Peyer's patch (tissue), 4 donors: ENCODE measurements around the gene DET1. TPM values are rescaled to one million over a fixed set of nuclear protein-coding genes. Genes with fewer than 3 reads are reported as not detected.

Source experiments
- DNase-seq, 3 donors: peaks; one replicate each; pipeline ENCODE4 v3.0.0-alpha.2; 2017 to 2019
- H3K27ac ChIP-seq, 4 donors: fragments of 200-600 bp; sonication (generic); one replicate each; pipeline ENCODE4 v1.5.1; 2016 to 2019
- H3K27me3 ChIP-seq, 2 donors: fragments of 200-600 bp; sonication (generic); one replicate each; pipeline ENCODE4 v1.5.1; 2019
- H3K36me3 ChIP-seq, 3 donors: fragments of 200-600 bp; sonication (generic); one replicate each; pipeline ENCODE4 v1.5.1; 2016 to 2019
- H3K4me1 ChIP-seq, 4 donors: fragments of 200-600 bp; sonication (generic); one replicate each; pipeline ENCODE4 v1.5.1; 2016 to 2019
- H3K4me3 ChIP-seq, 4 donors: fragments of 200-600 bp; sonication (generic); 1 replicate in 3 of 4; 2 replicates in 1 of 4; pipeline ENCODE4 v1.5.1; 2016 to 2019; ENCODE audit warnings: mild to moderate bottlenecking in 1 of 4
- H3K9me3 ChIP-seq, 4 donors: fragments of 200-600 bp; sonication (generic); one replicate each; pipeline ENCODE4 v1.5.1; 2016 to 2019; ENCODE audit warnings: mild to moderate bottlenecking in 1 of 4
- CTCF ChIP-seq, 6 experiments: fragments of 450-650 bp in 4 of 6; fragments of 200-600 bp in 2 of 6; sonication (generic) in 1 of 6; IDR thresholded peaks; one replicate each; pipeline ENCODE4 v1.5.1; 2017 to 2019; ENCODE audit warnings: antibody characterized with exemption in 6 of 6, mild to moderate bottlenecking in 3 of 6, moderate library complexity in 1 of 6
- POLR2A ChIP-seq, 2 donors: fragments of 450-650 bp; IDR thresholded peaks; one replicate each; pipeline ENCODE4 v1.5.1; 2017; ENCODE audit warnings: antibody characterized with exemption in 2 of 2, mild to moderate bottlenecking in 2 of 2, moderate library complexity in 2 of 2
- total RNA-seq, 4 donors: library from RNA; depleted of rRNA; stranded (reverse); fragments of >200 nt; gene quantifications; one replicate each; pipeline ENCODE4 v1.1.0, GENCODE V29; 2016

DET1 gene
- total RNA-seq, 4 donors from 2014 or later: 9.3 to 19.6 (median 10.8) TPM

GRCh38 chr15:88498996-88499395 lies 47.5 kb downstream of the DET1 start:
- Histone ChIP-seq H3K4me3 (no peak overlapping the region), H3K36me3 (no peaks in the 10 kb centered on the region), H3K27me3 (no peaks in the 10 kb centered on the region), H3K27ac (no peak overlapping the region), H3K9me3 (no peaks in the 10 kb centered on the region), H3K4me1 (no peaks in the 10 kb centered on the region)
- no peak for DNase-seq
- TF ChIP-seq POLR2A (IDR thresholded peaks at IDR 0.05) (no peak), CTCF (IDR thresholded peaks at IDR 0.05) (no peak)

- Histone ChIP-seq H3K4me1 (no peaks in the 10 kb centered on the region), H3K36me3 (no peaks in the 10 kb centered on the region), H3K27ac (no peak overlapping the region), H3K27me3 (no peaks in the 10 kb centered on the region), H3K9me3 (no peaks in the 10 kb centered on the region), H3K4me3 (no peak overlapping the region)
- no peak for TF ChIP-seq CTCF (IDR thresholded peaks at IDR 0.05)
- TF ChIP-seq POLR2A (IDR thresholded peaks at IDR 0.05): no peak
- no peak for DNase-seq
Observed at GRCh38 chr15:88497109-88497765, 49.2 kb downstream of the DET1 start.

GRCh38 chr15:88493844-88494243 lies 52.6 kb downstream of the DET1 start:
- no peak for DNase-seq
- no peaks in the 10 kb centered on the region for H3K9me3 ChIP-seq
- H3K27ac ChIP-seq: no peak overlapping the region
- H3K4me3 ChIP-seq: no peak overlapping the region
- H3K4me1 ChIP-seq: no peaks in the 10 kb centered on the region
- TF ChIP-seq CTCF (IDR thresholded peaks at IDR 0.05) (no peak), POLR2A (IDR thresholded peaks at IDR 0.05) (no peak)
- no peaks in the 10 kb centered on the region for H3K27me3 ChIP-seq
- H3K36me3 ChIP-seq: no peaks in the 10 kb centered on the region

- Histone ChIP-seq H3K27me3 (no peaks in the 10 kb centered on the region), H3K9me3 (no peaks in the 10 kb centered on the region), H3K27ac (no peak overlapping the region), H3K36me3 (no peaks in the 10 kb centered on the region), H3K4me1 (no peaks in the 10 kb centered on the region), H3K4me3 (no peak overlapping the region)
- no peak for TF ChIP-seq POLR2A (IDR thresholded peaks at IDR 0.05)
- no peak for DNase-seq
Observed at GRCh38 chr15:88491158-88491557, 55.3 kb downstream of the DET1 start.

GRCh38 chr15:88490036-88490435 lies 56.4 kb downstream of the DET1 start:
- TF ChIP-seq POLR2A (IDR thresholded peaks at IDR 0.05) (no peak), CTCF (IDR thresholded peaks at IDR 0.05) (no peak)
- Histone ChIP-seq H3K36me3 (no peaks in the 10 kb centered on the region), H3K4me3 (no peak overlapping the region), H3K27ac (no peak overlapping the region), H3K4me1 (no peaks in the 10 kb centered on the region), H3K9me3 (no peaks in the 10 kb centered on the region), H3K27me3 (no peaks in the 10 kb centered on the region)
- no peak for DNase-seq

GRCh38 chr15:88489321-88489720 lies 57.2 kb downstream of the DET1 start:
- Histone ChIP-seq H3K27me3 (no peaks in the 10 kb centered on the region), H3K27ac (no peak overlapping the region), H3K36me3 (no peaks in the 10 kb centered on the region), H3K4me3 (no peak overlapping the region), H3K9me3 (no peaks in the 10 kb centered on the region), H3K4me1 (no peaks in the 10 kb centered on the region)
- no peak for DNase-seq
- no peak for TF ChIP-seq CTCF (IDR thresholded peaks at IDR 0.05)
- TF ChIP-seq POLR2A (IDR thresholded peaks at IDR 0.05): no peak
